GM12878 (cell line): ENCODE results near the gene RSAD2. TPM values are rescaled to one million over a fixed set of nuclear protein-coding genes. Genes with fewer than 3 reads are reported as not detected.

Experiments
- ATAC-seq: fragments of 200-7000 bp; cut with Tn5 transposase; 3 replicates; pipeline ENCODE4 v1.9.1; 2020; ENCODE audit warnings: mild to moderate bottlenecking, moderate library complexity
- BruUV-seq: library from RNA; stranded (reverse); fragments of 400-500 nt; replicated peaks from 2 replicates; lab custom pipeline; 2021; lab: Mats Ljungman, UMichigan
- CTCF ChIA-PET: fragments of 300-600 bp; sonication (Branson Sonifier 250); formaldehyde crosslinking; extraction: SDS; loops from one replicate; lab custom pipeline; 2021; ENCODE audit warnings: inconsistent platforms; lab: Yijun Ruan, JAX
- POLR2A ChIA-PET: fragments of 350-600 bp; formaldehyde crosslinking; extraction: SDS; loops from one replicate; lab custom pipeline; 2021; ENCODE audit warnings: inconsistent platforms; lab: Charles Lee
- RAD21 ChIA-PET: fragments of 300-600 bp; sonication (Branson Sonifier 250); formaldehyde crosslinking; loops from one replicate; lab custom pipeline; 2023; ENCODE audit warnings: antibody characterized with exemption; ENCODE audit not compliant: unreplicated experiment; lab: Charles Lee
- SMC1A ChIA-PET: fragments of 300-600 bp; sonication (Branson Sonifier 250); formaldehyde crosslinking; loops from one replicate; lab custom pipeline; 2023; ENCODE audit not compliant: unreplicated experiment, uncharacterized antibody; lab: Charles Lee
- DNase-seq: peaks from one replicate; pipeline ENCODE4 v3.0.0-alpha.2; 2011; ENCODE audit warnings: low read depth, low spot score
- FAIRE-seq: peaks from 3 replicates; lab custom pipeline; 2011; peaks lifted over from hg19 to GRCh38; lab: Jason Lieb, UNC
- H2AFZ ChIP-seq: 2 replicates; pipeline ENCODE4 v1.6.0; 2011; ENCODE audit warnings: low read depth, low read length, control low read depth; ENCODE audit not compliant: control insufficient read depth
- H3K27ac ChIP-seq: 2 replicates; pipeline ENCODE4 v1.5.1; 2011; ENCODE audit warnings: control low read depth; ENCODE audit not compliant: control insufficient read depth, insufficient read depth
- H3K27me3 ChIP-seq, 2 experiments: replicated peaks in 1 of 2; 2 replicates each; pipeline versions ENCODE4 v1.6.0 to v1.6.1; 2011; ENCODE audit warnings: low read length in 1 of 2; ENCODE audit not compliant: control insufficient read depth in 2 of 2, insufficient read depth in 2 of 2
- H3K36me3 ChIP-seq, 2 experiments: 2 replicates each; pipeline ENCODE4 v1.5.1; 2011; ENCODE audit warnings: low read length in 1 of 2; ENCODE audit not compliant: control insufficient read depth in 2 of 2, insufficient read depth in 2 of 2
- H3K4me1 ChIP-seq: 2 replicates; pipeline ENCODE4 v1.6.1; 2011; ENCODE audit warnings: mild to moderate bottlenecking, low read length, moderate library complexity, mixed read lengths; ENCODE audit not compliant: control insufficient read depth, insufficient read depth
- H3K4me2 ChIP-seq: 2 replicates; pipeline ENCODE4 v1.6.0; 2011; ENCODE audit warnings: control low read depth; ENCODE audit not compliant: control insufficient read depth, insufficient read depth
- H3K4me3 ChIP-seq: fragments of 200-600 bp; sonication (generic); 2 replicates; pipeline ENCODE4 v1.5.1; 2016
- H3K79me2 ChIP-seq: 2 replicates; pipeline ENCODE4 v1.6.0; 2011; ENCODE audit warnings: low read length; ENCODE audit not compliant: control insufficient read depth, insufficient read depth
- H3K9ac ChIP-seq: 2 replicates; pipeline ENCODE4 v1.8.0; 2011; ENCODE audit warnings: low read length, control low read depth, mixed read lengths; ENCODE audit not compliant: control insufficient read depth, insufficient read depth
- H3K9me3 ChIP-seq: replicated peaks from 3 replicates; pipeline ENCODE4 v1.5.1; 2011; ENCODE audit warnings: mild to moderate bottlenecking, low read length; ENCODE audit not compliant: control insufficient read depth, insufficient read depth
- H4K20me1 ChIP-seq: 2 replicates; pipeline ENCODE4 v1.6.0; 2011; ENCODE audit not compliant: control insufficient read depth, insufficient read depth
- BRCA1 ChIP-seq: IDR thresholded peaks from 2 replicates; pipeline ENCODE4 v1.6.1; 2011; ENCODE audit warnings: low read depth, low read length, improper control_type of control experiment
- RAD21 ChIP-seq: IDR thresholded peaks from 2 replicates; pipeline ENCODE4 v1.6.1; 2011; ENCODE audit warnings: mild to moderate bottlenecking, low read depth, low read length, moderate library complexity; ENCODE audit not compliant: insufficient read depth
- ZBED1 ChIP-seq: IDR thresholded peaks from 2 replicates; pipeline ENCODE4 v1.6.1; 2016; ENCODE audit warnings: borderline replicate concordance
- ZNF592 ChIP-seq: fragments of 450-650 bp; IDR thresholded peaks from 2 replicates; pipeline ENCODE4 v1.6.1; 2017; ENCODE audit warnings: mild to moderate bottlenecking, moderate library complexity
- ZSCAN29 ChIP-seq: fragments of 450-650 bp; IDR thresholded peaks from 2 replicates; pipeline ENCODE4 v1.6.1; 2017; ENCODE audit warnings: mild to moderate bottlenecking, moderate library complexity
- WGBS: methylation state at CpG from one replicate; pipeline ENCODE4 v1.1.6; 2016; ENCODE audit warnings: low lambda C conversion rate; ENCODE audit not compliant: insufficient replicate concordance, insufficient coverage; ENCODE audit errors: missing lambda C conversion rate; 5-methylcytosine and 5-hydroxymethylcytosine counted together
- in situ Hi-C: fragments of 300-500 bp; cut with MboI; formaldehyde crosslinking; loops from 9 replicates; pipeline ENCODE4 v1.14.3; 2018; ENCODE audit warnings: mixed read lengths
- intact Hi-C: fragments of 100-400 bp; cut with micrococcal nuclease; formaldehyde crosslinking; loops from one replicate; pipeline ENCODE4 v1.14.2; 2022; ENCODE audit not compliant: unreplicated experiment
- polyA plus RNA-seq, 11 experiments: library from polyadenylated mRNA; depleted of rRNA in 4 of 11; unstranded in 6 of 11; stranded (reverse) in 5 of 11; fragments of >200 nt; fragmentation: Nextera tagmentation in 4 of 11; fragmentation: Illumina TruSeq in 1 of 11; extraction: Ambion mirVana in 4 of 11; extraction: Trizol in 1 of 11; gene quantifications; 1 replicate in 1 of 11; 2 replicates in 10 of 11; pipeline versions ENCODE4 v1.2.1 to v1.2.3, GENCODE V29; 2011 to 2016; ENCODE audit warnings: inconsistent platforms in 2 of 11, missing spikeins in 2 of 11, low read depth in 1 of 11
- total RNA-seq, 4 experiments: library from RNA; depleted of rRNA in 3 of 4; stranded (reverse); fragments of >200 nt in 3 of 4; fragmentation: Illumina TruSeq in 1 of 4; extraction: Trizol in 1 of 4; gene quantifications; 2 replicates each; pipeline versions ENCODE4 v1.2.1 to v1.2.3, GENCODE V29; 2013 to 2021

The RSAD2 gene
- total and polyA plus RNA-seq, 10 of the 15 experiments (the other 5 are each of a cell fraction or from before 2014, with no cell fraction given), result 0.24 to 0.90 (median 0.69) TPM

GRCh38 chr2:6885968-6886367, 8.4 kb downstream of the RSAD2 start (continued):
- TF ChIP-seq ZSCAN29 (no peak), RAD21 (no peak)

GRCh38 chr2:6887751-6888192, 10.2 kb downstream of the RSAD2 start:
- no peak for TF ChIP-seq ZNF592
- no peak for TF ChIP-seq BRCA1
- TF ChIP-seq ZBED1, result no peak
- ChIA-PET CTCF (interaction anchor here (0.7 to 2.1 kb wide), 7 partner anchors 9 to 157 kb away, joined by 3 to 16 read pairs (median 3); partner anchors contain the start of gene RSAD2), POLR2A (no interaction called here), RAD21 (no interaction called here), SMC1A (interaction anchor here (0.7 to 1.7 kb wide), 4 partner anchors 10 to 171 kb away, joined by 3 to 10 read pairs (median 3); no protein-coding TSS in a partner anchor)
- Histone ChIP-seq H3K36me3 (no peaks in the 10 kb centered on the region), H3K4me3 (no peak overlapping the region), H4K20me1 (no peaks in the 10 kb centered on the region), H3K9me3 (no peaks in the 10 kb centered on the region), H3K4me2 (no peak overlapping the region), H3K79me2 (no peaks in the 10 kb centered on the region), H2AFZ (no peak overlapping the region), H3K4me1 (no peaks in the 10 kb centered on the region), H3K27ac (no peak overlapping the region), H3K9ac (no peak overlapping the region), H3K27me3 (no peaks in the 10 kb centered on the region)
- in situ Hi-C loops (no loop called here), intact Hi-C loops (no loop called here)
- no peak for DNase-seq
- no peak for ATAC-seq
- WGBS, result 33% methylated on average over 3 of the region's 3 CpGs
- BruUV-seq, result no TSS peak
- peak; percentile 31 for FAIRE-seq
